AG09309 (cell line): Measurements from ENCODE around the gene PAMR1.

ENCODE experiments used
- DNase-seq: peaks from one replicate; pipeline ENCODE4 v3.0.0-alpha.2; 2010; ENCODE audit warnings: low read depth
- H3K4me3 ChIP-seq: 2 replicates; pipeline ENCODE4 v1.5.1; 2011; ENCODE audit warnings: mild to moderate bottlenecking, low read depth, low read length, moderate library complexity; ENCODE audit not compliant: control insufficient read depth
- CTCF ChIP-seq: IDR thresholded peaks from 2 replicates; pipeline ENCODE4 v1.5.1; 2011; ENCODE audit warnings: mild to moderate bottlenecking, low read depth, low read length, inconsistent platforms; ENCODE audit not compliant: insufficient read depth, control insufficient read depth; ENCODE audit errors: missing control alignments

The PAMR1 gene

GRCh38 chr11:35563484-35564244, 38.2 kb upstream of the PAMR1 start:
- H3K4me3 ChIP-seq = no peak overlapping the region
- no peak for DNase-seq
- no peak for TF ChIP-seq CTCF

GRCh38 chr11:35559949-35560348, 34.5 kb upstream of the PAMR1 start:
- no peak for TF ChIP-seq CTCF
- H3K4me3 ChIP-seq = no peak overlapping the region
- no peak for DNase-seq

- TF ChIP-seq CTCF = no peak
- H3K4me3 ChIP-seq = no peak overlapping the region
- no peak for DNase-seq
Observed at GRCh38 chr11:35558513-35558912, 33.1 kb upstream of the PAMR1 start.

GRCh38 chr11:35555488-35555887, 30.1 kb upstream of the PAMR1 start:
- no peak for TF ChIP-seq CTCF
- H3K4me3 ChIP-seq = no peak overlapping the region
- DNase-seq = no peak

GRCh38 chr11:35554491-35555437, 29.3 kb upstream of the PAMR1 start:
- TF ChIP-seq CTCF = peak; percentile 59
- no peak for DNase-seq
- no peak overlapping the region for H3K4me3 ChIP-seq

GRCh38 chr11:35553831-35554230, 28.4 kb upstream of the PAMR1 start:
- DNase-seq = peak; percentile 93
- no peak overlapping the region for H3K4me3 ChIP-seq
- no peak for TF ChIP-seq CTCF
